ENCODE data around the gene PRPS2.

DNA sequence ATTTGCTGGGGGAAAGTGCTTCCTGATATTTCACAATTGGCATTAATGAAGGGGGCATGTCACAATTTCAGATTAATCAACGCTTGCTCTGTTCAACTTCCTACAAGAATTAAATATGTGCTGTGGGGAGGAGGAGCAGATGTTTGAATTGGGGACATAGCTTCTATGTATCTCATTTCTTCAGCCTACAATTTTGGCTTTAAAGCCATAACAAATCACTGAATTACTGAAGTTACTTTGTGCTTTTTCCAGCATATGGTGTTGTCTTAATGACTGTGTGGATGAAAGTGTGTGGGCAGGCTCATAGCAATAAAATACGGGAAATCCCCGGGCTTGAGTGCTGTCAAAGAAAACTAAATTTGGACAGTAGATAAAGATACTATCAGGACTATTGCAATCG is 76.5 kb downstream of the PRPS2 start:
- TF ChIP-seq EZH2 (IDR thresholded peaks at IDR 0.05; ENCODE audit: borderline replicate concordance, insufficient read depth, low read length, poor library complexity, severe bottlenecking) (no peak), EP300 (conservative IDR thresholded peaks at IDR 0.05; ENCODE audit: poor library complexity, severe bottlenecking) (no peak), POLR2AphosphoS5 (IDR thresholded peaks at IDR 0.05) (no peak)
- TF ChIP-seq, protein P1, sequence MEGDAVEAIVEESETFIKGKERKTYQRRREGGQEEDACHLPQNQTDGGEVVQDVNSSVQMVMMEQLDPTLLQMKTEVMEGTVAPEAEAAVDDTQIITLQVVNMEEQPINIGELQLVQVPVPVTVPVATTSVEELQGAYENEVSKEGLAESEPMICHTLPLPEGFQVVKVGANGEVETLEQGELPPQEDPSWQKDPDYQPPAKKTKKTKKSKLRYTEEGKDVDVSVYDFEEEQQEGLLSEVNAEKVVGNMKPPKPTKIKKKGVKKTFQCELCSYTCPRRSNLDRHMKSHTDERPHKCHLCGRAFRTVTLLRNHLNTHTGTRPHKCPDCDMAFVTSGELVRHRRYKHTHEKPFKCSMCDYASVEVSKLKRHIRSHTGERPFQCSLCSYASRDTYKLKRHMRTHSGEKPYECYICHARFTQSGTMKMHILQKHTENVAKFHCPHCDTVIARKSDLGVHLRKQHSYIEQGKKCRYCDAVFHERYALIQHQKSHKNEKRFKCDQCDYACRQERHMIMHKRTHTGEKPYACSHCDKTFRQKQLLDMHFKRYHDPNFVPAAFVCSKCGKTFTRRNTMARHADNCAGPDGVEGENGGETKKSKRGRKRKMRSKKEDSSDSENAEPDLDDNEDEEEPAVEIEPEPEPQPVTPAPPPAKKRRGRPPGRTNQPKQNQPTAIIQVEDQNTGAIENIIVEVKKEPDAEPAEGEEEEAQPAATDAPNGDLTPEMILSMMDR (IDR thresholded peaks at IDR 0.05; ENCODE audit: poor library complexity, severe bottlenecking): no peak
- TF ChIP-seq, protein P2, sequence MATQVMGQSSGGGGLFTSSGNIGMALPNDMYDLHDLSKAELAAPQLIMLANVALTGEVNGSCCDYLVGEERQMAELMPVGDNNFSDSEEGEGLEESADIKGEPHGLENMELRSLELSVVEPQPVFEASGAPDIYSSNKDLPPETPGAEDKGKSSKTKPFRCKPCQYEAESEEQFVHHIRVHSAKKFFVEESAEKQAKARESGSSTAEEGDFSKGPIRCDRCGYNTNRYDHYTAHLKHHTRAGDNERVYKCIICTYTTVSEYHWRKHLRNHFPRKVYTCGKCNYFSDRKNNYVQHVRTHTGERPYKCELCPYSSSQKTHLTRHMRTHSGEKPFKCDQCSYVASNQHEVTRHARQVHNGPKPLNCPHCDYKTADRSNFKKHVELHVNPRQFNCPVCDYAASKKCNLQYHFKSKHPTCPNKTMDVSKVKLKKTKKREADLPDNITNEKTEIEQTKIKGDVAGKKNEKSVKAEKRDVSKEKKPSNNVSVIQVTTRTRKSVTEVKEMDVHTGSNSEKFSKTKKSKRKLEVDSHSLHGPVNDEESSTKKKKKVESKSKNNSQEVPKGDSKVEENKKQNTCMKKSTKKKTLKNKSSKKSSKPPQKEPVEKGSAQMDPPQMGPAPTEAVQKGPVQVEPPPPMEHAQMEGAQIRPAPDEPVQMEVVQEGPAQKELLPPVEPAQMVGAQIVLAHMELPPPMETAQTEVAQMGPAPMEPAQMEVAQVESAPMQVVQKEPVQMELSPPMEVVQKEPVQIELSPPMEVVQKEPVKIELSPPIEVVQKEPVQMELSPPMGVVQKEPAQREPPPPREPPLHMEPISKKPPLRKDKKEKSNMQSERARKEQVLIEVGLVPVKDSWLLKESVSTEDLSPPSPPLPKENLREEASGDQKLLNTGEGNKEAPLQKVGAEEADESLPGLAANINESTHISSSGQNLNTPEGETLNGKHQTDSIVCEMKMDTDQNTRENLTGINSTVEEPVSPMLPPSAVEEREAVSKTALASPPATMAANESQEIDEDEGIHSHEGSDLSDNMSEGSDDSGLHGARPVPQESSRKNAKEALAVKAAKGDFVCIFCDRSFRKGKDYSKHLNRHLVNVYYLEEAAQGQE (IDR thresholded peaks at IDR 0.05; ENCODE audit: borderline replicate concordance): no peak
